AG09319 (cell line): Measurements from ENCODE around the gene SIGLECL1.

Experiments
- DNase-seq: peaks from one replicate; pipeline ENCODE4 v3.0.0-alpha.2; 2010; ENCODE audit warnings: low read depth; ENCODE audit errors: extremely low read depth
- CTCF ChIP-seq: IDR thresholded peaks from 2 replicates; pipeline ENCODE4 v1.5.1; 2011; ENCODE audit warnings: low read depth, mild to moderate bottlenecking, inconsistent platforms, low read length, moderate library complexity

SIGLECL1 gene

GRCh38 chr19:51271067-51271466 is 20.2 kb downstream of the SIGLECL1 start:
- TF ChIP-seq CTCF: no peak
- DNase-seq: no peak

- no peak for TF ChIP-seq CTCF
- DNase-seq: no peak
Observed at GRCh38 chr19:51272183-51272810, 21.4 kb downstream of the SIGLECL1 start.

- DNase-seq: no peak
- TF ChIP-seq CTCF: no peak
Observed at GRCh38 chr19:51274049-51274770, 23.3 kb downstream of the SIGLECL1 start.

GRCh38 chr19:51277112-51277511 is 26.2 kb downstream of the SIGLECL1 start:
- TF ChIP-seq CTCF: no peak
- DNase-seq: no peak

GRCh38 chr19:51282335-51282734 is 31.5 kb downstream of the SIGLECL1 start:
- no peak for TF ChIP-seq CTCF
- DNase-seq: no peak

- no peak for DNase-seq
- no peak for TF ChIP-seq CTCF
Observed at GRCh38 chr19:51285682-51286081, 34.8 kb downstream of the SIGLECL1 start.

- DNase-seq: no peak
- no peak for TF ChIP-seq CTCF
Observed at GRCh38 chr19:51289635-51290034, 38.8 kb downstream of the SIGLECL1 start.
